SU-DHL-6 (cell line): ENCODE results near the gene MRFAP1.

ENCODE experiments used
- H2AFZ ChIP-seq: fragments of 200-600 bp; sonication (generic); 2 replicates; pipeline ENCODE4 v1.6.1; 2014; ENCODE audit warnings: low read depth, mild to moderate bottlenecking, moderate library complexity, mixed read lengths, antibody characterized with exemption, low read length; ENCODE audit not compliant: severe bottlenecking
- H3F3A ChIP-seq: fragments of 200-600 bp; shearing (Covaris generic); 2 replicates; pipeline ENCODE4 v1.6.0; 2016; ENCODE audit warnings: antibody characterized with exemption, mild to moderate bottlenecking; ENCODE audit not compliant: insufficient read depth
- H3K27ac ChIP-seq: fragments of 200-600 bp; sonication (generic); 2 replicates; pipeline ENCODE4 v1.5.1; 2016; ENCODE audit warnings: low read depth, mild to moderate bottlenecking, low read length, moderate library complexity, mixed read lengths
- H3K27me3 ChIP-seq: fragments of 200-600 bp; sonication (generic), shearing (Covaris generic); 2 replicates; pipeline ENCODE4 v1.6.0; 2014; ENCODE audit warnings: mild to moderate bottlenecking, low read length
- H3K36me3 ChIP-seq: fragments of 200-600 bp; sonication (generic); 2 replicates; pipeline ENCODE4 v1.6.1; 2014; ENCODE audit warnings: mild to moderate bottlenecking, low read length, mixed read lengths
- H3K4me2 ChIP-seq: fragments of 300-600, 200-600 bp; shearing (Covaris generic), sonication (generic); 2 replicates; pipeline ENCODE4 v1.6.0; 2014; ENCODE audit warnings: low read length, low read depth, mild to moderate bottlenecking; ENCODE audit not compliant: poor library complexity, severe bottlenecking
- H3K4me3 ChIP-seq: fragments of 200-600 bp; sonication (generic); 2 replicates; pipeline ENCODE4 v1.5.1; 2014; ENCODE audit warnings: antibody characterized with exemption, low read length, mild to moderate bottlenecking, mixed read lengths; ENCODE audit not compliant: insufficient read depth, poor library complexity, severe bottlenecking
- H3K79me2 ChIP-seq: fragments of 200-600 bp; sonication (generic); 2 replicates; pipeline ENCODE4 v1.6.1; 2014; ENCODE audit warnings: mild to moderate bottlenecking, low read length, moderate library complexity; ENCODE audit not compliant: insufficient read depth
- H3K9ac ChIP-seq: fragments of 200-600 bp; sonication (generic); 2 replicates; pipeline ENCODE4 v1.7.0; 2014; ENCODE audit warnings: mild to moderate bottlenecking, low read length
- H3K9me2 ChIP-seq: fragments of 200-600 bp; sonication (generic); replicated peaks from 2 replicates; pipeline ENCODE4 v1.6.1; 2014; ENCODE audit warnings: low read length; ENCODE audit not compliant: insufficient read depth
- H3K9me3 ChIP-seq: fragments of 200-600 bp; sonication (generic); 2 replicates; pipeline ENCODE4 v1.6.1; 2014; ENCODE audit warnings: low read length, mixed read lengths; ENCODE audit not compliant: insufficient read depth
- H4K20me1 ChIP-seq: fragments of 200-600 bp; sonication (generic); 2 replicates; pipeline ENCODE4 v1.6.1; 2014; ENCODE audit warnings: low read depth, mild to moderate bottlenecking, antibody characterized with exemption, low read length, moderate library complexity, mixed read lengths
- EZH2phosphoT487 ChIP-seq: fragments of 200-600 bp; sonication (generic), shearing (Covaris generic); conservative IDR thresholded peaks from 2 replicates; pipeline ENCODE4 v1.6.1; 2018; ENCODE audit warnings: mild to moderate bottlenecking, antibody characterized with exemption, low read length, moderate library complexity, mixed read lengths
- TF ChIP-seq, protein P1 (sequence below): fragments of 200-600 bp; sonication (generic); IDR thresholded peaks from one replicate; pipeline ENCODE4 v1.5.1; 2017; ENCODE audit warnings: antibody characterized with exemption, mild to moderate bottlenecking, low read length, moderate library complexity; ENCODE audit not compliant: insufficient read depth, poor library complexity, severe bottlenecking

Gene MRFAP1

DNA sequence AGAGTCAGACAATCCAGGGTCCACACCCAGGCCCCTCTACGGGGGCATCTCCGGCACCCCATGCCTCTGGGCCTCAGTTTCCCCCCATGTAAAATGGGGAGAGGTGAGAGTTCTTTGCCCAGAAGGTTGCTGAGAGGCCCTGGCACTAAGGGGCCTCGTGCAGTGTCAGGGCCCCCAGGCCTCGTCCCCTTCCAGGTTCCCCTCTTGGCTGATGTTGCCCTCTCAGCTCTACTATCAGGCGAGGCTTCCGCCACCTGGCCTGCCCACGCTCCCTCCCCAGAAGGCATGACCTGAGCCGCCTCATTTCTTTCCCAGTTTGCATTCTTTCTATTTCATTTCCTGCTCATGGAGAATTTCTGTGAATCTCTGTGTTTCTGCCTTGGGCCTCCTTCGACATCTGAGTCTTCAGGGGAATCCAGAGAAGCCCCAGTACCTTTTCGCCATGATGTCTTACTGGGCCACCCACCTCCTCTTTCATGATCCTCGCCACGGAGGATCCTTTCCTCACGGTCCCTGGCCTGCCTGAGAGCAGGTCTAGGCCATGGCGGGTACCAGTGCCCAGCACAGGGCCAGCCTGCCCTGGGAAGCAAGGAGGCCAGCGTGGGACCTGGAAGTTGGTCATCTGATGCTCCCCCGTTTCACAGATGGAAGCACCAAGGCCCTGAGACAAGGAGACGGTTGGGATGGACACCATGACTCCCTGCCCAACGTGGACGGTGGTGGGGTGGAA lies 21.9 kb upstream of the MRFAP1 start:
- H3K9ac ChIP-seq = no peak overlapping the region
- no peak overlapping the region for H3K27ac ChIP-seq
- H3F3A ChIP-seq = no peaks in the 10 kb centered on the region
- H3K4me2 ChIP-seq = no peak overlapping the region
- no peaks in the 10 kb centered on the region for H3K79me2 ChIP-seq
- no peak overlapping the region for H3K4me3 ChIP-seq
- H3K27me3 ChIP-seq = no peaks in the 10 kb centered on the region
- no peak overlapping the region for H2AFZ ChIP-seq
- no peaks in the 10 kb centered on the region for H3K9me3 ChIP-seq
- no peak for TF ChIP-seq EZH2phosphoT487
- TF ChIP-seq, protein P1, sequence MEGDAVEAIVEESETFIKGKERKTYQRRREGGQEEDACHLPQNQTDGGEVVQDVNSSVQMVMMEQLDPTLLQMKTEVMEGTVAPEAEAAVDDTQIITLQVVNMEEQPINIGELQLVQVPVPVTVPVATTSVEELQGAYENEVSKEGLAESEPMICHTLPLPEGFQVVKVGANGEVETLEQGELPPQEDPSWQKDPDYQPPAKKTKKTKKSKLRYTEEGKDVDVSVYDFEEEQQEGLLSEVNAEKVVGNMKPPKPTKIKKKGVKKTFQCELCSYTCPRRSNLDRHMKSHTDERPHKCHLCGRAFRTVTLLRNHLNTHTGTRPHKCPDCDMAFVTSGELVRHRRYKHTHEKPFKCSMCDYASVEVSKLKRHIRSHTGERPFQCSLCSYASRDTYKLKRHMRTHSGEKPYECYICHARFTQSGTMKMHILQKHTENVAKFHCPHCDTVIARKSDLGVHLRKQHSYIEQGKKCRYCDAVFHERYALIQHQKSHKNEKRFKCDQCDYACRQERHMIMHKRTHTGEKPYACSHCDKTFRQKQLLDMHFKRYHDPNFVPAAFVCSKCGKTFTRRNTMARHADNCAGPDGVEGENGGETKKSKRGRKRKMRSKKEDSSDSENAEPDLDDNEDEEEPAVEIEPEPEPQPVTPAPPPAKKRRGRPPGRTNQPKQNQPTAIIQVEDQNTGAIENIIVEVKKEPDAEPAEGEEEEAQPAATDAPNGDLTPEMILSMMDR = no peak
- no peaks in the 10 kb centered on the region for H3K36me3 ChIP-seq
- H4K20me1 ChIP-seq = no peaks in the 10 kb centered on the region
- H3K9me2 ChIP-seq = no peaks in the 10 kb centered on the region

DNA sequence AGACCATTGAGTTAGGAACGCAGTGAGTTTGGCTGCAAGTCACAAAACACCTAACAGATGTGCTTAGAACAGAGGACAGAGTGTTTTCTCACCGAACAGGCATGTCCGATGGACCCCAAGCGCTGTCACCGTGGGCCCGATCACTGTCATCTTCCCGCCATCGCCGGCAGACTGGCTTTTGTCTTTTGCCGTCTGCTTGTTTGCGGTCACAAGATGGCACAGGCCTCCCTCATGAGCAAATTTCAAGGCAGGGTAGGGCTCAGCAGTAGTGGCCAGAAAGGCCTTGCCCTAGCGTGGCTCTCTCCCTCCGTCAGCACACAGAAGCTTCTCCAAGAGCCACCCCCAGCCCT lies 21.4 kb upstream of the MRFAP1 start:
- H3K36me3 ChIP-seq = no peaks in the 10 kb centered on the region
- no peaks in the 10 kb centered on the region for H3F3A ChIP-seq

DNA sequence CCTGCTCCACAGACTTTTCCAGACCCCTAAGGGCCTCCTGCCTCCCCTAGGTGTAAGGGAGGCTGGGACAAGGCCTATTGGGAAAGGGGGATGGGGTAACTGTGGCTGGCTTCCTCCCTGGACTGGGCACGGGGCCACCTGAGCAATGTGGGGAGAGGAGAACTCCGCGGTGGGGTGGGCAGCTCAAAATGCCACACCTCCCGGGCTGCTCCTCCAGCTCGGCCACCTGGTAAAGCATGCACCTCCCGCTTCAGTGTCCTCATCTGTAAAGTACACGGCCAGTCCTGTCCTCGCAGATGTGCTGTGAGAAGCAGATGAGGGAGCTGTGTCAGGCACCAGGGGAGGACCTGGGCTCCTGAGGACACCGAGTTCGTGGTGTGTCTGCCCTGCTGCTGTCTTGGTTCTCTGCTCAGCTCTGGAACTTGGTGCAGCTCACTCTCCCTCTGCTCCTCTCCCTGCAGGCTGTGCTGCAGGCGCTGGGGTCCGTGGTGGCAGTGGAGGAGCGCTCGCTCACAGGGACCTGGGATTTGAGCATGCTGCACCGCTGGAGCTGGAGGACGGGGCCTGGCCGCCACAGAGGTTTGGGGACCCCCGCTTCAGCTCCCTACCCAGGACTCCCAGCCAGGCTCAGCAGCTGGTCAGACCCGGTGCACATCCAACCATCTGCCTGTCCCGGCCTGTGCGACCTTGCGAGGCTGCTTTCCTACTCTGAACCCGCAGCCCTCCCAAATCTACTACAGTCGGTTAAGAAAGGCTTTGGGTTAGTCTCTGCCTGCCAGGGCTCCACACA lies 20.8 kb upstream of the MRFAP1 start:
- TF ChIP-seq, protein P1 = no peak
- no peaks in the 10 kb centered on the region for H3K9me2 ChIP-seq
- no peak overlapping the region for H3K4me3 ChIP-seq
- H3K36me3 ChIP-seq = no peaks in the 10 kb centered on the region
- no peak overlapping the region for H3K4me2 ChIP-seq
- H2AFZ ChIP-seq = no peak overlapping the region
- no peaks in the 10 kb centered on the region for H3K9me3 ChIP-seq
- H3F3A ChIP-seq = no peaks in the 10 kb centered on the region
- no peak overlapping the region for H3K9ac ChIP-seq
- no peaks in the 10 kb centered on the region for H3K27me3 ChIP-seq
- H3K27ac ChIP-seq = no peak overlapping the region
- no peaks in the 10 kb centered on the region for H4K20me1 ChIP-seq
- H3K79me2 ChIP-seq = no peaks in the 10 kb centered on the region

More for the DNA sequence above, 21.4 kb upstream of the MRFAP1 start:
- H3K79me2 ChIP-seq = no peaks in the 10 kb centered on the region
- no peak overlapping the region for H2AFZ ChIP-seq
- H3K9me3 ChIP-seq = no peaks in the 10 kb centered on the region
- TF ChIP-seq, protein P1 = no peak
- TF ChIP-seq EZH2phosphoT487 = no peak
- H4K20me1 ChIP-seq = no peaks in the 10 kb centered on the region
- no peak overlapping the region for H3K4me2 ChIP-seq
- no peak overlapping the region for H3K9ac ChIP-seq
- H3K9me2 ChIP-seq = no peaks in the 10 kb centered on the region
- H3K4me3 ChIP-seq = no peak overlapping the region
- no peak overlapping the region for H3K27ac ChIP-seq
- no peaks in the 10 kb centered on the region for H3K27me3 ChIP-seq
